Fibroblast of lung (primary cell): ENCODE results near the gene TPX2. TPM values are rescaled to one million over a fixed set of nuclear protein-coding genes. Genes with fewer than 3 reads are reported as not detected.

Experiments
- DNase-seq, 2 donors: peaks; one replicate each; pipeline versions ENCODE4 v3.0.0 to v3.0.0-alpha.2; 2010; ENCODE audit warnings: low read depth in 2 of 2
- H2AFZ ChIP-seq: 2 replicates; pipeline ENCODE4 v1.5.1; 2012; ENCODE audit warnings: low read length, control low read depth, inconsistent platforms
- H3K27ac ChIP-seq: 2 replicates; pipeline ENCODE4 v1.5.1; 2011; ENCODE audit warnings: low read length, control low read depth; ENCODE audit not compliant: insufficient read depth
- H3K27me3 ChIP-seq: 2 replicates; pipeline ENCODE4 v1.5.1; 2011; ENCODE audit warnings: mild to moderate bottlenecking, low read length; ENCODE audit not compliant: control insufficient read depth, insufficient read depth
- H3K36me3 ChIP-seq: 2 replicates; pipeline ENCODE4 v1.5.1; 2011; ENCODE audit warnings: low read length; ENCODE audit not compliant: control insufficient read depth, insufficient read depth
- H3K4me1 ChIP-seq: 2 replicates; pipeline ENCODE4 v1.5.1; 2011; ENCODE audit warnings: low read length; ENCODE audit not compliant: control insufficient read depth, insufficient read depth; ENCODE audit errors: extremely low read depth
- H3K4me2 ChIP-seq: 2 replicates; pipeline ENCODE4 v1.5.1; 2011; ENCODE audit warnings: low read length, control low read depth; ENCODE audit not compliant: insufficient read depth; ENCODE audit errors: extremely low read depth
- H3K4me3 ChIP-seq, 4 experiments: fragments of 200-600 bp in 1 of 4; sonication (generic) in 1 of 4; replicated peaks in 1 of 4; 2 replicates each; pipeline ENCODE4 v1.5.1; 2011 to 2016; ENCODE audit warnings: low read length in 4 of 4, low read depth in 3 of 4, mild to moderate bottlenecking in 3 of 4, control low read depth in 2 of 4, inconsistent platforms in 1 of 4, mixed read lengths in 1 of 4; ENCODE audit not compliant: insufficient read depth in 1 of 4; ENCODE audit errors: control extremely low read depth in 1 of 4
- H3K79me2 ChIP-seq: 2 replicates; pipeline ENCODE4 v1.5.1; 2012; ENCODE audit warnings: mild to moderate bottlenecking, low read length, inconsistent platforms; ENCODE audit not compliant: control insufficient read depth, insufficient read depth
- H3K9ac ChIP-seq: 2 replicates; pipeline ENCODE4 v1.5.1; 2011; ENCODE audit warnings: mild to moderate bottlenecking, low read length, control low read depth; ENCODE audit not compliant: insufficient read depth
- H3K9me3 ChIP-seq: 2 replicates; pipeline ENCODE4 v1.5.1; 2012; ENCODE audit warnings: low read depth, low read length; ENCODE audit not compliant: control insufficient read depth, insufficient read depth
- H4K20me1 ChIP-seq: 2 replicates; pipeline ENCODE4 v1.5.1; 2011; ENCODE audit warnings: low read length; ENCODE audit not compliant: control insufficient read depth, insufficient read depth; ENCODE audit errors: extremely low read depth
- EZH2 ChIP-seq: IDR thresholded peaks from 2 replicates; pipeline ENCODE4 v1.5.1; 2012; ENCODE audit warnings: low read length, control low read depth, mild to moderate bottlenecking; ENCODE audit errors: missing control alignments
- polyA plus RNA-seq, 2 donors: library from polyadenylated mRNA; depleted of rRNA in 1 of 2; stranded (reverse) in 1 of 2; unstranded in 1 of 2; fragments of >200 nt; gene quantifications; 2 replicates each; pipeline ENCODE4 v1.2.1, GENCODE V29; 2011 to 2012; ENCODE audit warnings: missing spikeins in 1 of 2
- total RNA-seq: library from RNA; depleted of rRNA; stranded (reverse); fragments of >200 nt; gene quantifications from 2 replicates; pipeline ENCODE4 v1.2.1, GENCODE V29; 2014
- TF ChIP-seq, protein P1 (sequence below), 2 donors: IDR thresholded peaks in 1 of 2; conservative IDR thresholded peaks in 1 of 2; 1 replicate in 1 of 2; 2 replicates in 1 of 2; pipeline ENCODE4 v1.5.1; 2011 to 2012; ENCODE audit warnings: low read length in 2 of 2, control low read depth in 1 of 2, inconsistent platforms in 1 of 2, low read depth in 1 of 2, mild to moderate bottlenecking in 1 of 2

Gene TPX2
- total and polyA plus RNA-seq, 2 donors (not counting 1 experiment from before 2014, with no cell fraction given) = 19.9 to 21.0 TPM

GRCh38 chr20:31835554-31835953 lies 96.5 kb downstream of the TPX2 start:
- no peaks in the 10 kb centered on the region for H3K36me3 ChIP-seq
- no peak overlapping the region for H3K4me3 ChIP-seq
- peaks cover 30% of the 10 kb centered on the region for H3K4me1 ChIP-seq
- H3K79me2 ChIP-seq = no peaks in the 10 kb centered on the region
- H3K4me2 ChIP-seq = peak overlapping the region; percentile 6
- H3K27me3 ChIP-seq = no peaks in the 10 kb centered on the region
- H3K9ac ChIP-seq = no peak overlapping the region
- H2AFZ ChIP-seq = no peak overlapping the region
- H3K27ac ChIP-seq = no peak overlapping the region
- no peak for TF ChIP-seq EZH2
- TF ChIP-seq, protein P1, sequence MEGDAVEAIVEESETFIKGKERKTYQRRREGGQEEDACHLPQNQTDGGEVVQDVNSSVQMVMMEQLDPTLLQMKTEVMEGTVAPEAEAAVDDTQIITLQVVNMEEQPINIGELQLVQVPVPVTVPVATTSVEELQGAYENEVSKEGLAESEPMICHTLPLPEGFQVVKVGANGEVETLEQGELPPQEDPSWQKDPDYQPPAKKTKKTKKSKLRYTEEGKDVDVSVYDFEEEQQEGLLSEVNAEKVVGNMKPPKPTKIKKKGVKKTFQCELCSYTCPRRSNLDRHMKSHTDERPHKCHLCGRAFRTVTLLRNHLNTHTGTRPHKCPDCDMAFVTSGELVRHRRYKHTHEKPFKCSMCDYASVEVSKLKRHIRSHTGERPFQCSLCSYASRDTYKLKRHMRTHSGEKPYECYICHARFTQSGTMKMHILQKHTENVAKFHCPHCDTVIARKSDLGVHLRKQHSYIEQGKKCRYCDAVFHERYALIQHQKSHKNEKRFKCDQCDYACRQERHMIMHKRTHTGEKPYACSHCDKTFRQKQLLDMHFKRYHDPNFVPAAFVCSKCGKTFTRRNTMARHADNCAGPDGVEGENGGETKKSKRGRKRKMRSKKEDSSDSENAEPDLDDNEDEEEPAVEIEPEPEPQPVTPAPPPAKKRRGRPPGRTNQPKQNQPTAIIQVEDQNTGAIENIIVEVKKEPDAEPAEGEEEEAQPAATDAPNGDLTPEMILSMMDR (conservative IDR thresholded peaks at IDR 0.05 in 1 of 2, IDR thresholded peaks at IDR 0.05 in 1 of 2; ENCODE audit: low read depth in 1 of 2, low read length in 2 of 2) = no peak
- no peaks in the 10 kb centered on the region for H3K9me3 ChIP-seq
- H4K20me1 ChIP-seq = no peaks in the 10 kb centered on the region
- DNase-seq = no peak

DNA sequence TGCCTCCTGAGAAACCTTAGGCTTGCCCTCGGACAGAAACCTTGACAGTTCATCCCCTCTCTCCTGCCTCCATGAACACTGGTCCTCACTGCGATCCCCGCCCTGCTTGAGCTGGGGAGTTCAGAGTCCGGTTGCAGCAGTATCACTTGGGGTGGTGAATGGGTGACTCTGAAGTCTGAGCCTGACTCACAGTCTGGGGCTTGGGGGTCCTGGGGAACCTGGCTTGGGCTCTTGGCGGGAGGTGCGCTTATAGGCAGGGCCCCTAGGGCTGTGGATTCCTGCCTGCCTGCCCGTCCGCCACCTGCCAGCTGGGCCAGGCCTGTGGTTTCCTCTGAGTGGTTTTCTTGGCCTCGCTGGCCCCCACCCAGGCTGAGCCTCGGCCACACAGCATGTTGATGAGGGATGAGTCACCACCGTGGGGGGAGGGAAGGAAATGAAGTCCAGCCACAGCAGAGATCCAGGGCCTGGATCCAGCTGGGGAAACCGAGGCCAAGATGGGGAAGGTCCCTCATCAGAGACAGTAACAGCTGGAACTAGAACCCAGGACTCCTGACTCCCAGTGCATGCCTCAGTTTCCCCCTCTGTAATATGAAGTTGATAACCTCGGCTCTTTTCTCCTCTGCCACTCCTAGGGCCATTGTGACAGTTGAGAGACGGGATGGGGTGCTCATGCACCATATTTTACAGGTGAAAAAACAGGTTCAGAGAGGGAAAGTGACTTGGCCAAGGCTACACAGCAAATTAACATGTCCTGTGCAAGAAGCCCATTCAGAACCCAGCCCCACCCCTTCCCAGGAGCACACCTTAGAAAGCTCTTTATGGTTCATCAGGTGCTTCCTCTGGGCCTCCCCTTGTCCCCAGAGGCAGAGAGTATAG lies 97.1 kb downstream of the TPX2 start:
- Histone ChIP-seq H3K27me3 (no peaks in the 10 kb centered on the region), H3K9me3 (no peaks in the 10 kb centered on the region), H3K79me2 (no peaks in the 10 kb centered on the region), H2AFZ (no peak overlapping the region), H3K27ac (no peak overlapping the region), H3K4me2 (peak overlapping the region; percentile 6), H4K20me1 (no peaks in the 10 kb centered on the region), H3K4me3 (no peak overlapping the region), H3K9ac (no peak overlapping the region), H3K4me1 (peaks cover 36% of the 10 kb centered on the region), H3K36me3 (no peaks in the 10 kb centered on the region)
- peak; percentile 89 to 95 for DNase-seq
- TF ChIP-seq, protein P1 (conservative IDR thresholded peaks at IDR 0.05 in 1 of 2, IDR thresholded peaks at IDR 0.05 in 1 of 2; ENCODE audit: low read depth in 1 of 2, low read length in 2 of 2) = no peak
- no peak for TF ChIP-seq EZH2

DNA sequence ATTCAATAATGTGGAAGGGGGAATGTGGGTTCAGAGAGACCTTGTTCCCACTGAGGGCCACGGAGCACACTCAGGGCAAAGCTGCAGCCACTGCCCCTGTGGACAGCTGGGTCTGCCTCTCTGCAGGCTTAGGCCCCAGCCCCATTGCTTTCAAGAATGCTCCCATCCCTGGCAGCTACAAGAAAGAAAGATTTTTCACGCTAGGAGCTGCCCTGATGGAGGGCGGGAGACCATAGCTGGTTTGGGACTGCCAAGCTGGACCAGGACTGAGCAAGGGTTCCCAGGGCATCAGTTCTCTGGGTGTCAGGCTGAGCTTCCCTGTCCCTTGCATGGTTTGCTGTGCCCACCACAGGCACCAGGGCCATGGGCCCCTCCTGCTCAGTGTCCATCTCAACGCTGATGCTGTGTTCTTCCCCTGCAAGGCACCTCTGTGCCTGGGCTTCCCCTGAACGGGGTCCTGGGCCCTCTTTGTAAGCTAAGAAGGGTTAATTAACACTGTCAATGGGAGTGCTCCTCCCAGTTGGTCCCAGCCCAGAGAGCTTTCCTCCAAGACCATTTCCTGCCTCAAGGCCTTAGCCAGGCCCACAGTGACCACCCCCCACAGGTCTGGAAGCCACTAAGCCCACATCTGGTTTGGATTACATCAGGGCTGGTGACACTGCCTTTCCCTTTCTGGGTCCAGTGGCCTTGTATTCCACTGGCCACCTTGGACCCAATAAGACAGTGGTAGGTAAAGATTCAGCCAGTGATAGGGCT lies 97.9 kb downstream of the TPX2 start:
- Histone ChIP-seq H3K36me3 (no peaks in the 10 kb centered on the region), H3K4me3 (no peak overlapping the region), H4K20me1 (no peaks in the 10 kb centered on the region), H3K4me2 (peak overlapping the region; percentile 37), H2AFZ (no peak overlapping the region), H3K9me3 (no peaks in the 10 kb centered on the region), H3K27me3 (no peaks in the 10 kb centered on the region), H3K79me2 (no peaks in the 10 kb centered on the region), H3K9ac (no peak overlapping the region), H3K27ac (no peak overlapping the region), H3K4me1 (peaks cover 43% of the 10 kb centered on the region)
- TF ChIP-seq, protein P1 (conservative IDR thresholded peaks at IDR 0.05 in 1 of 2, IDR thresholded peaks at IDR 0.05 in 1 of 2; ENCODE audit: low read depth in 1 of 2, low read length in 2 of 2) = no peak
- TF ChIP-seq EZH2 = no peak
- DNase-seq = peak in 1 of 2 donors; percentile 53
